Activated CD8-positive, alpha-beta T cell treated with anti-CD3 and anti-CD28 coated beads for 36 hours (primary cell): ENCODE results near the gene RAD51B. TPM values are rescaled to one million over a fixed set of nuclear protein-coding genes. Genes with fewer than 3 reads are reported as not detected.

Experiments
- ATAC-seq: fragments of 200-7000 bp; cut with Tn5 transposase; one replicate; pipeline ENCODE4 v1.10.0; 2021; ENCODE audit warnings: mild to moderate bottlenecking, moderate library complexity
- CTCF ChIA-PET: fragments of 350-600 bp; sonication (Branson Sonifier 250); formaldehyde crosslinking; loops from one replicate; lab custom pipeline; 2021; ENCODE audit warnings: antibody characterized with exemption; lab: Charles Lee
- POLR2A ChIA-PET: fragments of 350-600 bp; sonication (Branson Sonifier 250); formaldehyde crosslinking; loops from one replicate; lab custom pipeline; 2021; ENCODE audit warnings: antibody characterized with exemption; lab: Charles Lee
- DNase-seq: peaks from one replicate; pipeline ENCODE4 v3.0.0-alpha.2; 2020
- H3K27ac Mint-ChIP-seq: one replicate; pipeline ENCODE4 v1.8.0; 2021; ENCODE audit warnings: mild to moderate bottlenecking, mixed read lengths
- H3K27me3 Mint-ChIP-seq: one replicate; pipeline ENCODE4 v1.8.0; 2021; ENCODE audit warnings: mixed read lengths
- H3K36me3 Mint-ChIP-seq: one replicate; pipeline ENCODE4 v1.8.0; 2021; ENCODE audit warnings: low read depth, mixed read lengths
- H3K4me1 Mint-ChIP-seq: one replicate; pipeline ENCODE4 v1.8.0; 2021; ENCODE audit warnings: low read depth, mixed read lengths
- H3K4me3 Mint-ChIP-seq: one replicate; pipeline ENCODE4 v1.8.0; 2021; ENCODE audit warnings: mild to moderate bottlenecking, moderate library complexity, mixed read lengths
- H3K9me3 Mint-ChIP-seq: one replicate; pipeline ENCODE4 v1.8.0; 2021; ENCODE audit warnings: mixed read lengths
- intact Hi-C: fragments of 100-400 bp; cut with micrococcal nuclease; formaldehyde crosslinking; loops from one replicate; pipeline ENCODE4 v1.10.0; 2022
- total RNA-seq, 2 experiments: library from RNA; stranded (reverse); gene quantifications; one replicate each; pipeline ENCODE4 v1.2.3, GENCODE V29; 2021
- TF ChIP-seq, protein P1 (sequence below): fragments of 200-600 bp; IDR thresholded peaks from one replicate; pipeline ENCODE4 v1.8.0; 2022; ENCODE audit warnings: antibody characterized with exemption, mild to moderate bottlenecking

RAD51B gene
- total RNA-seq, 2 experiments from 2014 or later, result 38.2 to 40.6 TPM

DNA sequence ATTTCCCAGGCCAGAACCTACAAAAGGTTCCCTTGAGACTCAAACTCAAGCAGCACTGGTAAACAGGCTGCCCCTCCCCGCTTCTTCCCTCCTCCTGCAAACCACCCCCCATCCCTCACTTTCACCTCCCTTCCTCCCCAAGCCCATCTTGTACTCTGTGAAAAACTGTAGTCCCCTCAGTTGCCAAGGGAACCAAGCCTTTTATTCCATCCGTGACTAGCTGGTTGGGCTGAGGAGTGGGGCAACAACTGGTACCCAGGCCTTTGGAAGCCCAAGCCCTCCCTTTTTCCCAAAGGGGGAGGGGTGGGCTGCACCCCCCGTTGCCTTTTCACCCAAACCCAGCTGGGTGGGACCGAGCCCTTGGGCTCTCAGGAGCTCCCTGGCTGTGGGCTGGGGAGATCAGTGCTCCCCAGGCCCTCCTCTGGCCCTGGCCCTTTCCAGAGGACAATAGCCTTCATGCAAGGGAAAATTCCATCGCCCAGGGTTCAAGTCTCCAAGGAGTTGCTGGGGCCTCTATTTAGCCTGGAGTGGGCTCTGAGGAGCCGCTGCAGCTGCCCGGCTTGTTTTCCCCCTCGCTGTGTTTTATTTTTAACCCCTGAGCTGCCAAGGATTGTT is 911.3 kb downstream of the RAD51B start:
- POLR2A ChIA-PET, result interaction anchor here (1.0 kb wide), 1 partner anchor 85 kb away, joined by 3 read pairs; no protein-coding TSS in a partner anchor
- Mint-ChIP-seq H3K9me3 (no peaks in the 10 kb centered on the region), H3K27me3 (no peaks in the 10 kb centered on the region), H3K36me3 (no peaks in the 10 kb centered on the region), H3K4me1 (peaks cover 56% of the 10 kb centered on the region), H3K27ac (peak overlapping the region; percentile 32), H3K4me3 (no peak overlapping the region)
- intact Hi-C loops, result loop anchor here (5.0 kb wide), 1 partner anchor 44 kb away; no protein-coding TSS in a partner anchor
- TF ChIP-seq, protein P1, sequence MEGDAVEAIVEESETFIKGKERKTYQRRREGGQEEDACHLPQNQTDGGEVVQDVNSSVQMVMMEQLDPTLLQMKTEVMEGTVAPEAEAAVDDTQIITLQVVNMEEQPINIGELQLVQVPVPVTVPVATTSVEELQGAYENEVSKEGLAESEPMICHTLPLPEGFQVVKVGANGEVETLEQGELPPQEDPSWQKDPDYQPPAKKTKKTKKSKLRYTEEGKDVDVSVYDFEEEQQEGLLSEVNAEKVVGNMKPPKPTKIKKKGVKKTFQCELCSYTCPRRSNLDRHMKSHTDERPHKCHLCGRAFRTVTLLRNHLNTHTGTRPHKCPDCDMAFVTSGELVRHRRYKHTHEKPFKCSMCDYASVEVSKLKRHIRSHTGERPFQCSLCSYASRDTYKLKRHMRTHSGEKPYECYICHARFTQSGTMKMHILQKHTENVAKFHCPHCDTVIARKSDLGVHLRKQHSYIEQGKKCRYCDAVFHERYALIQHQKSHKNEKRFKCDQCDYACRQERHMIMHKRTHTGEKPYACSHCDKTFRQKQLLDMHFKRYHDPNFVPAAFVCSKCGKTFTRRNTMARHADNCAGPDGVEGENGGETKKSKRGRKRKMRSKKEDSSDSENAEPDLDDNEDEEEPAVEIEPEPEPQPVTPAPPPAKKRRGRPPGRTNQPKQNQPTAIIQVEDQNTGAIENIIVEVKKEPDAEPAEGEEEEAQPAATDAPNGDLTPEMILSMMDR, result no peak
- DNase-seq, result no peak
- CTCF ChIA-PET, result interaction anchor here (0.7 kb wide), 1 partner anchor 58 kb away, joined by 3 read pairs; no protein-coding TSS in a partner anchor
- ATAC-seq, result no peak

DNA sequence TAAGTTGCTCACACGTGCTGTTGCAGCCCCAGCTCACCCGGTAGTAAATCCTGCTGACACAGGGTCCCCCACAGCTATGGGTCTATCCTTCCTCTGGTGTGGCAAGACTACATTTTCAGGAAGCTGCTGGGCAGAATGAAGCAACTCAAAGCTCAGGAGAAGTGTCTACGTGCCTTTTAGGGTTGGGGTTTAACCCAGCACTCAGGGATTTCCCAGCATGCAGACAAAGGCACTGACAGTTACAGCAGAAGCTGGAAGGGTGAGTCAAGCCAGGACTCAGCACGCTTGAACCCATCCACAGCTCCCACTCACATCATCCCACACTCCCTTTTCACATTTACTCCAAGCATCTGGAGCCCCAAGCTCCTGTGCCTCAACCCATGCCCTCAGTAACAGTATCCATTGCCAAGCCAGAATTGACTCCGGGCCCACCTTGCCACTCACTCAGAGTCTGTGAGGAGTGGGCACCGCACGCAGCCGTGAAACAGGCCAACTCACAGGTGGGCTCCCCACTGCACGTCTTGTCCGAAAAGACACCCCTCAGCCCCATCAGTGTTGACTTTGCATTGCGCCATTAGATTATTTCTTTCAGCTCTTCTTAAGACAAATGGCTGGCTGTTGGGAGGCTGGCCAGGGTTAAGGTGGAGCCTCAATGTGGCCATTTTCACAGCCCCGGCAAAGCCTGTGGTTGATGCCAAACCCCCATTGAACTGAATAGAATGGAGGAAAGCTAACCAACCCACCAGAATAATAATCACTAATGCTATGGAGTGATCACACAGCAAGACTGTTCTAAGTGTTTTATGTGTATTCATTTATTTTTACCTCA is 913.7 kb downstream of the RAD51B start:
- Mint-ChIP-seq H3K36me3 (no peaks in the 10 kb centered on the region), H3K27me3 (no peaks in the 10 kb centered on the region), H3K4me3 (peak overlapping the region; percentile 53), H3K9me3 (no peaks in the 10 kb centered on the region), H3K4me1 (peaks cover 56% of the 10 kb centered on the region), H3K27ac (peak overlapping the region; percentile 96)
- ChIA-PET CTCF (interaction anchor here (0.8 to 2.4 kb wide), 6 partner anchors 11 to 56 kb away, joined by 3 to 10 read pairs (median 6); no protein-coding TSS in a partner anchor), POLR2A (interaction anchor here (0.6 to 3.0 kb wide), 13 partner anchors 16 to 81 kb away, joined by 3 to 12 read pairs (median 3); partner anchors contain the start of gene ZFP36L1)
- DNase-seq (peak; percentile 60), ATAC-seq (peak; percentile 53)
- TF ChIP-seq, protein P1, result no peak
- intact Hi-C loops, result loop anchor here (5.0 kb wide), 1 partner anchor 46 kb away; no protein-coding TSS in a partner anchor

DNA sequence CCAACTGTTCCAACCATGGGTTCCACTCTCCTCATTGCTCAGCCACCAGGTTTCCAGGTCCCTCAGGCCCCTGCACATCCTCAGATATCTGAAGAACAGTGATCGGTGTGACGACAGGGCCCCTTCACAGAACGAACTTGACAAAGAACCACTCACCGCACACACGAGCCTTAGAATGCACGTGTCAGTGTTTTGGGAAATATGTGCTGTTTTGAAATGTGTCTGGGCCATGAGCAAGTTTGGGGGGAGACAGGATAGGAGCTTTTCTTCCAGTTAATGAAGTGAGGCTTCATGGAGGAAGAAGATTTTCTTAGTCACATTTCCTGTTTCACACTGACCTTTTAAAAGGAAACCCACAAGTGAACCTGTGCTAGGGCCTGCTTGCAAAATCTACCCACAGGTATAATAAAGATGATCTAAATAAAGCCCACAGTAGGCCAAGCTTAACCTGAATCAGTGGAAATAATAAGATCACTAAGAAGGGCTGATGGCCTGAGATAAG is 914.7 kb downstream of the RAD51B start:
- ChIA-PET CTCF (interaction anchor here (1.0 to 2.4 kb wide), 4 partner anchors 18 to 52 kb away, joined by 3 to 10 read pairs (median 6); no protein-coding TSS in a partner anchor), POLR2A (interaction anchor here (0.8 to 3.0 kb wide), 7 partner anchors 42 to 420 kb away, joined by 3 to 12 read pairs (median 4); partner anchors contain the start of gene ZFP36L1)
- intact Hi-C loops, result loop anchor here (2.0 to 5.0 kb wide), 3 partner anchors 13 to 47 kb away; no protein-coding TSS in a partner anchor
- Mint-ChIP-seq H3K36me3 (no peaks in the 10 kb centered on the region), H3K27ac (peak overlapping the region; percentile 86), H3K27me3 (no peaks in the 10 kb centered on the region), H3K4me1 (peaks cover 51% of the 10 kb centered on the region), H3K4me3 (peak overlapping the region; percentile 31), H3K9me3 (no peaks in the 10 kb centered on the region)
- TF ChIP-seq, protein P1, result no peak
- DNase-seq (peak; percentile 86), ATAC-seq (peak; percentile 80)

DNA sequence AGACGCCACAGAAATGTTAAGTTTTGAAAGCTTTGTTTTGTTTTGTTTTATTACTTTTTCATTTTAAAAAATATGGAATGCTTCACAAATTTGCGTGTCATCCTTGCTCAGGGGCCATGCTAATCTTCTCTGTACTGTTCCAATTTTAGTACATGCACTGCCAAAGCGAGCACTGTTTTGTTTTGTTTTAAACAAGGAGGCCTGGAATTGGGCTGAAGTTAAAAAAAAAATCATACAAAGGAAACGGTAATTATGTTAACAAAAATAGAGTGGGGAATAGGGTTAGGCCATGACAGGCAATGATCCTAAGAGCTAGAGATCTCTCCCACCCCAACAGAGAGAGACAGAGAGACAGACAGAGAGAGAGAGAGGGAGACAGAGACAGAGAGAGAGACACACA is 916.3 kb downstream of the RAD51B start:
- no peak overlapping the region for H3K4me3 Mint-ChIP-seq
- H3K9me3 Mint-ChIP-seq, result peaks cover 4% of the 10 kb centered on the region
- H3K27me3 Mint-ChIP-seq, result no peaks in the 10 kb centered on the region
- no peaks in the 10 kb centered on the region for H3K36me3 Mint-ChIP-seq
- POLR2A ChIA-PET, result interaction anchor here (0.6 to 1.0 kb wide), 2 partner anchors 53 to 509 kb away, joined by 4 read pairs; no protein-coding TSS in a partner anchor
- TF ChIP-seq, protein P1, result no peak
- no peak for DNase-seq
- ATAC-seq, result no peak
- intact Hi-C loops, result loop anchor here (2.0 kb wide), 2 partner anchors 15 to 45 kb away; no protein-coding TSS in a partner anchor
- peaks cover 47% of the 10 kb centered on the region for H3K4me1 Mint-ChIP-seq
- CTCF ChIA-PET, result interaction anchor here (0.9 to 1.1 kb wide), 2 partner anchors 19 to 53 kb away, joined by 3 read pairs; no protein-coding TSS in a partner anchor
- peak overlapping the region; percentile 43 for H3K27ac Mint-ChIP-seq
